Measurements from ENCODE around the gene TCAP.

The TCAP gene

GRCh38 chr17:39623356-39623950 lies 41.7 kb upstream of the TCAP start:
- H3K27ac ChIP-seq (ENCODE audit: low read length), result no peak overlapping the region
- H3K9me3 ChIP-seq (ENCODE audit: insufficient read depth, low read depth, low read length), result no peaks in the 10 kb centered on the region
- H3K4me3 ChIP-seq (ENCODE audit: low read length), result no peak overlapping the region
- H3K27me3 ChIP-seq (ENCODE audit: insufficient read depth, low read length), result peaks cover 92% of the 10 kb centered on the region
- no peak overlapping the region for H3K9ac ChIP-seq (ENCODE audit: low read depth, low read length)
- peaks cover 13% of the 10 kb centered on the region; the same call in 1 of the 2 replicates for H3K4me1 ChIP-seq (ENCODE audit: insufficient read depth, low read length)
- H3K36me3 ChIP-seq (ENCODE audit: insufficient read depth, low read depth, low read length), result no peaks in the 10 kb centered on the region

- peaks cover 21% of the 10 kb centered on the region; the same call in 1 of the 2 replicates for H3K4me1 ChIP-seq (ENCODE audit: insufficient read depth, low read length)
- no peaks in the 10 kb centered on the region for H3K9me3 ChIP-seq (ENCODE audit: insufficient read depth, low read depth, low read length)
- H3K27ac ChIP-seq (ENCODE audit: low read length), result no peak overlapping the region
- no peaks in the 10 kb centered on the region for H3K36me3 ChIP-seq (ENCODE audit: insufficient read depth, low read depth, low read length)
- H3K4me3 ChIP-seq (ENCODE audit: low read length), result no peak overlapping the region
- H3K27me3 ChIP-seq (ENCODE audit: insufficient read depth, low read length), result peaks cover 92% of the 10 kb centered on the region
- H3K9ac ChIP-seq (ENCODE audit: low read depth, low read length), result no peak overlapping the region
Measured at GRCh38 chr17:39624313-39624712, 40.8 kb upstream of the TCAP start.

- H3K27me3 ChIP-seq (ENCODE audit: insufficient read depth, low read length), result peaks cover 87% of the 10 kb centered on the region
- H3K9ac ChIP-seq (ENCODE audit: low read depth, low read length), result no peak overlapping the region
- peaks cover 26% of the 10 kb centered on the region; the same call in 1 of the 2 replicates for H3K4me1 ChIP-seq (ENCODE audit: insufficient read depth, low read length)
Measured at GRCh38 chr17:39625198-39625785, 39.9 kb upstream of the TCAP start.

GRCh38 chr17:39626171-39627046 lies 38.7 kb upstream of the TCAP start, which contains the start of gene PPP1R1B:
PPP1R1B (plus strand) TSS chr17:39626952; CDS start chr17:39627393, 441 bp downstream.
- H3K27me3 ChIP-seq (ENCODE audit: insufficient read depth, low read length), result peaks cover 76% of the 10 kb centered on the region

More at GRCh38 chr17:39625198-39625785, 39.9 kb upstream of the TCAP start:
- H3K27ac ChIP-seq (ENCODE audit: low read length), result no peak overlapping the region
- no peaks in the 10 kb centered on the region for H3K9me3 ChIP-seq (ENCODE audit: insufficient read depth, low read depth, low read length)
- no peak overlapping the region for H3K4me3 ChIP-seq (ENCODE audit: low read length)
- no peaks in the 10 kb centered on the region for H3K36me3 ChIP-seq (ENCODE audit: insufficient read depth, low read depth, low read length)

DNA sequence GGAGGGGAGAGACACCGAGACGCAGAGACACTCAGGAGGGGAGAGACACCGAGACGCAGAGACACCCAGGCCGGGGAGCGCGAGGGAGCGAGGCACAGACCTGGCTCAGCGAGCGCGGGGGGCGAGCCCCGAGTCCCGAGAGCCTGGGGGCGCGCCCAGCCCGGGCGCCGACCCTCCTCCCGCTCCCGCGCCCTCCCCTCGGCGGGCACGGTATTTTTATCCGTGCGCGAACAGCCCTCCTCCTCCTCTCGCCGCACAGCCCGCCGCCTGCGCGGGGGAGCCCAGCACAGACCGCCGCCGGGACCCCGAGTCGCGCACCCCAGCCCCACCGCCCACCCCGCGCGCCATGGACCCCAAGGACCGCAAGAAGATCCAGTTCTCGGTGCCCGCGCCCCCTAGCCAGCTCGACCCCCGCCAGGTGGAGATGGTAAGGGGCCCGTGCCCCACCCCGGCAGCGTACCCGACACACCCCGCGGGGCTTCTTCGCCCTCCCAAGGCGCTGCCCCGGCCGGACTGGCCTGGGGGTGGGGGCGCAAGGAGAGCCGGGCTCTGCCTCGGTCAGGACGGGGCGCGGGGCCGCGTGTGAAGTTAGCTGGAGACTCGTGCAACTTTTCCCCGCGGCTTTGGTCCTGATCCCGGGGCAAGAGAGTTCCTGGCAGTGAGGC lies 38.0 kb upstream of the TCAP start:
- Histone ChIP-seq H3K4me3 (ENCODE audit: low read length) (peak overlapping the region; percentile 77), H3K36me3 (ENCODE audit: insufficient read depth, low read depth, low read length) (no peaks in the 10 kb centered on the region), H3K27ac (ENCODE audit: low read length) (no peak overlapping the region), H3K4me1 (ENCODE audit: insufficient read depth, low read length) (peaks cover 38% of the 10 kb centered on the region; the same call in 1 of the 2 replicates), H3K9ac (ENCODE audit: low read depth, low read length) (no peak overlapping the region), H3K9me3 (ENCODE audit: insufficient read depth, low read depth, low read length) (no peaks in the 10 kb centered on the region), H3K27me3 (ENCODE audit: insufficient read depth, low read length) (peaks cover 71% of the 10 kb centered on the region)

More at GRCh38 chr17:39626171-39627046, 38.7 kb upstream of the TCAP start, which contains the start of gene PPP1R1B:
- Histone ChIP-seq H3K36me3 (ENCODE audit: insufficient read depth, low read depth, low read length) (no peaks in the 10 kb centered on the region), H3K4me1 (ENCODE audit: insufficient read depth, low read length) (peaks cover 30% of the 10 kb centered on the region; the same call in 1 of the 2 replicates), H3K4me3 (ENCODE audit: low read length) (peak within 1 kb of the TSS; percentile 77), H3K9me3 (ENCODE audit: insufficient read depth, low read depth, low read length) (no peaks in the 10 kb centered on the region), H3K27ac (ENCODE audit: low read length) (no peak within 1 kb of the TSS), H3K9ac (ENCODE audit: low read depth, low read length) (no peak within 1 kb of the TSS)

DNA sequence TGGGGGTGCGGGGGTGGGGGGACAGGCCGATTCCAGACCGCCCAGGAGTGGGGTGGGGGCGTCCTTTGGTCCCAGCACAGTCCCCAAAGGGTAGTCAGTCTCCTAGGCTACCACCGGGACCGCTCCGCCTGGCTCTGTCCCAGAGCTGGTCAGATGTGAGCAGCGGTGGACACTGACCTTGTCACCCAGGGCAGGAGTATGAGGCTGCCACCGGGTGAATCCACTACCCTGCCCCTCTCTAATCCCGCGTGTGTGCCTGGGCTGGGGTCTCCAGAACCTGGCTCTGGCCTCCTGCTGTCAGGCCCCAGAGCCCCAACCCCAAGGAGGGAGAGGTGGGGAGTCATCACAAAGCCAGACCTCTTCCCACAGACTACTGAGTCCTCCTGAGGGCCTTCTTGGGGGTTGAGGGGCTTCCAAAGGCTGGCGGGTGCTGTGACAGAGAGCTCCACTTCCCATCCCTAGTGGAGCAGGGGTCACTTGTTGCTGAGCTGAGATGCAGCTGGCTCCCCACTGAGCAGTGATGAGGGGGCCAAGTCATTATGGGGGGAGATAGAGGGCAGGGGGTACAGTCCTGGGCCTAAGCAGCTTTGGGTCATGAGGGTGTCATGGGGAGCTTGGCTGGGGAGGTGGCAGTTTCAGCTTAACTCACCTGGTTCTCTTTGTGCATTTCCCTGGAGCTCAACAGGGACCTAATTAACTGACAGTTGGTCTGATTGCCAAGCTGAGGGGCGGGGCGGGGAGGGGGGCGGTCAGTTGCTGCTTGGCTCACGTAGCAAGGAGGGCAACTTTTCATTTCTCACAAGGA lies 37.2 kb upstream of the TCAP start:
- no peak overlapping the region for H3K9ac ChIP-seq (ENCODE audit: low read depth, low read length)
- H3K27me3 ChIP-seq (ENCODE audit: insufficient read depth, low read length), result peaks cover 66% of the 10 kb centered on the region
- H3K27ac ChIP-seq (ENCODE audit: low read length), result no peak overlapping the region
- peaks cover 38% of the 10 kb centered on the region; the same call in 1 of the 2 replicates for H3K4me1 ChIP-seq (ENCODE audit: insufficient read depth, low read length)
- H3K4me3 ChIP-seq (ENCODE audit: low read length), result peak overlapping the region; percentile 77; the same call in 1 of the 2 replicates
- H3K9me3 ChIP-seq (ENCODE audit: insufficient read depth, low read depth, low read length), result no peaks in the 10 kb centered on the region
- no peaks in the 10 kb centered on the region for H3K36me3 ChIP-seq (ENCODE audit: insufficient read depth, low read depth, low read length)

DNA sequence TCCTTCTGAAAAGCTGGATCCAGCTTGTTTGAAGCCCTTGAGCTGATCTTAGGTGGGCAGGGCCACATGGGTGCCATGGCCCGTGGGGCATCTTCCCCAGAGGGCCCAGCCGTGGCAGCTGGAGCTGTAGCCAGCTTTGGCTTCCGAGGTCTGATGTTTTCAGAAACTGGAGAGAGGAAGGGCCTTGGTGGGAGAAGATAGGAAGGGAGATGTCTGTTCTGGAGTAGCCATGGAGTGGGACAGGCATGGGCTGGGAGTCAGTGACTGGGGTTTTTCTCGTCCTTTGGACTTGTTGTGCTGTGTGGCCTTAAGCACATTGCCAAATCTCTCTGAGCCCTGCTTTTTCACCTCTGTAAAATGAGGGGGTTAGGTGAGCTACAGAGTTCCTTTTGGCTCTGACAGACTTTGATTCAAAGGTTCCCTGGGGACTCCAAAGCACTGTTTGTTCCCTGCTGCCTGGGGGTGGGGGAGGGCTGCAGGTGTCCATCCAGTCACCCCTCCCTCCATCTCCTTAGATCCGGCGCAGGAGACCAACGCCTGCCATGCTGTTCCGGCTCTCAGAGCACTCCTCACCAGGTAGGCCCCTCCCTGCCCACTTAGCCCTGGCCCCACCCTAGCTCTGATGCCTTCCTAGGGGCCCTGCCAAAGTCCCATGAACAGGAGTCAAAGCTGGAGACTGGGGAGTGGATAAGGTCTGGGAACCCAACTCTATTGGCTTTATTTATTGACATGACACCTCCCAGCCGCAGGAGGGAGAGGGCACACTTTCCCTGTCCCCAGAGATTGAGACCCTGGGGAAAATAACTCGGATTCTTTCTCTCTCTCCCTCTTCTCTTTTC lies 36.3 kb upstream of the TCAP start:
- Histone ChIP-seq H3K27me3 (ENCODE audit: insufficient read depth, low read length) (peaks cover 59% of the 10 kb centered on the region), H3K4me1 (ENCODE audit: insufficient read depth, low read length) (peaks cover 36% of the 10 kb centered on the region; the same call in 1 of the 2 replicates), H3K4me3 (ENCODE audit: low read length) (peak overlapping the region; percentile 32; the same call in 1 of the 2 replicates), H3K27ac (ENCODE audit: low read length) (no peak overlapping the region), H3K36me3 (ENCODE audit: insufficient read depth, low read depth, low read length) (no peaks in the 10 kb centered on the region), H3K9me3 (ENCODE audit: insufficient read depth, low read depth, low read length) (no peaks in the 10 kb centered on the region), H3K9ac (ENCODE audit: low read depth, low read length) (no peak overlapping the region)

GRCh38 chr17:39629494-39629880 lies 35.7 kb upstream of the TCAP start:
- peaks cover 36% of the 10 kb centered on the region; the same call in 1 of the 2 replicates for H3K4me1 ChIP-seq (ENCODE audit: insufficient read depth, low read length)
- H3K27ac ChIP-seq (ENCODE audit: low read length), result no peak overlapping the region
- peaks cover 53% of the 10 kb centered on the region for H3K27me3 ChIP-seq (ENCODE audit: insufficient read depth, low read length)
- no peaks in the 10 kb centered on the region for H3K36me3 ChIP-seq (ENCODE audit: insufficient read depth, low read depth, low read length)
- no peak overlapping the region for H3K4me3 ChIP-seq (ENCODE audit: low read length)
- H3K9me3 ChIP-seq (ENCODE audit: insufficient read depth, low read depth, low read length), result no peaks in the 10 kb centered on the region
- no peak overlapping the region for H3K9ac ChIP-seq (ENCODE audit: low read depth, low read length)

DNA sequence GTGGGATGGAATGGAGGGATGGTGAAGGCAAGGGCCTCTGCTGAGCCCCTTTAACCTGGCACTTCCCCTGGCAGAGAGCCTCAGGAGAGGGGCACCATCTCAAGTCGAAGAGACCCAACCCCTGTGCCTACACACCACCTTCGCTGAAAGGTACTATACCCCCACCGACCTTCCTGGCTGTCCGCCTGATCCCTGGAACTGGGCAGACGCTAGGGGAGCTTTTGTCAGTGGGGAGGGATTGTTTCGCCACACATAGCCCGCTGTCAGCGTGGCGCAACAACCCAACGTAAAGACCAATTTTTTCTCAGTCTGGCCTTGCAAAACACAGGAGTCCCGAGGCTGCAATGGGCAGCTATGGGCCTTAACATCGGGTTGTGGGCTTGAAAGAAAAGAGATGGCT lies 35.3 kb upstream of the TCAP start:
- Histone ChIP-seq H3K27me3 (ENCODE audit: insufficient read depth, low read length) (peaks cover 49% of the 10 kb centered on the region), H3K9me3 (ENCODE audit: insufficient read depth, low read depth, low read length) (no peaks in the 10 kb centered on the region), H3K9ac (ENCODE audit: low read depth, low read length) (no peak overlapping the region), H3K27ac (ENCODE audit: low read length) (no peak overlapping the region), H3K36me3 (ENCODE audit: insufficient read depth, low read depth, low read length) (no peaks in the 10 kb centered on the region), H3K4me1 (ENCODE audit: insufficient read depth, low read length) (peaks cover 36% of the 10 kb centered on the region; the same call in 1 of the 2 replicates), H3K4me3 (ENCODE audit: low read length) (no peak overlapping the region)

GRCh38 chr17:39631403-39631802 lies 33.7 kb upstream of the TCAP start:
- no peak overlapping the region for H3K27ac ChIP-seq (ENCODE audit: low read length)
- H3K36me3 ChIP-seq (ENCODE audit: insufficient read depth, low read depth, low read length), result no peaks in the 10 kb centered on the region
- peaks cover 39% of the 10 kb centered on the region; the same call in 1 of the 2 replicates for H3K4me1 ChIP-seq (ENCODE audit: insufficient read depth, low read length)
- peak overlapping the region; percentile 13; the same call in 1 of the 2 replicates for H3K9ac ChIP-seq (ENCODE audit: low read depth, low read length)
- no peaks in the 10 kb centered on the region for H3K9me3 ChIP-seq (ENCODE audit: insufficient read depth, low read depth, low read length)
- H3K27me3 ChIP-seq (ENCODE audit: insufficient read depth, low read length), result peaks cover 34% of the 10 kb centered on the region
- H3K4me3 ChIP-seq (ENCODE audit: low read length), result peak overlapping the region; percentile 3; the same call in 1 of the 2 replicates
